Muscle layer of duodenum (tissue), 2 donors: ENCODE measurements around the gene VSTM2L.

Experiments used
- H3K27ac ChIP-seq: one replicate; pipeline ENCODE4 v1.7.0; 2013; ENCODE audit warnings: mild to moderate bottlenecking, low read length
- H3K27me3 ChIP-seq: one replicate; pipeline ENCODE4 v1.7.0; 2013; ENCODE audit warnings: low read depth, mild to moderate bottlenecking, control low read depth, low read length
- H3K36me3 ChIP-seq, 2 donors: one replicate each; pipeline ENCODE4 v1.7.0; 2013; ENCODE audit warnings: low read length in 2 of 2, control low read depth in 1 of 2, mild to moderate bottlenecking in 1 of 2; ENCODE audit not compliant: insufficient read depth in 2 of 2, control insufficient read depth in 1 of 2
- H3K4me1 ChIP-seq, 2 donors: one replicate each; pipeline ENCODE4 v1.7.0; 2013; ENCODE audit warnings: low read length in 2 of 2, mild to moderate bottlenecking in 2 of 2, control low read depth in 1 of 2, moderate library complexity in 1 of 2; ENCODE audit not compliant: insufficient read depth in 2 of 2, control insufficient read depth in 1 of 2
- H3K4me3 ChIP-seq, 2 donors: one replicate each; pipeline ENCODE4 v1.7.0; 2013; ENCODE audit warnings: low read length in 2 of 2, low read depth in 1 of 2, mild to moderate bottlenecking in 1 of 2
- H3K9me3 ChIP-seq, 2 donors: one replicate each; pipeline ENCODE4 v1.7.0; 2013; ENCODE audit warnings: low read length in 2 of 2, control low read depth in 1 of 2, mild to moderate bottlenecking in 1 of 2; ENCODE audit not compliant: control insufficient read depth in 1 of 2
- donor health status: healthy.

Gene VSTM2L

GRCh38 chr20:37977786-37978185 is 74.9 kb downstream of the VSTM2L start:
- H3K4me3 ChIP-seq, result no peak overlapping the region
- H3K4me1 ChIP-seq, result no peaks in the 10 kb centered on the region
- no peaks in the 10 kb centered on the region for H3K9me3 ChIP-seq
- peaks cover 0 to 16% of the 10 kb centered on the region in 2 donors for H3K36me3 ChIP-seq
- H3K27ac ChIP-seq, result no peak overlapping the region
- no peaks in the 10 kb centered on the region for H3K27me3 ChIP-seq

- Histone ChIP-seq H3K27me3 (no peaks in the 10 kb centered on the region), H3K4me1 (no peaks in the 10 kb centered on the region), H3K36me3 (peaks cover 0 to 25% of the 10 kb centered on the region in 2 donors), H3K4me3 (no peak overlapping the region), H3K9me3 (no peaks in the 10 kb centered on the region), H3K27ac (no peak overlapping the region)
These were observed 76.4 kb downstream of the VSTM2L start for GRCh38 chr20:37979021-37979985.

- no peaks in the 10 kb centered on the region for H3K27me3 ChIP-seq
- H3K4me1 ChIP-seq, result no peaks in the 10 kb centered on the region
- no peaks in the 10 kb centered on the region for H3K9me3 ChIP-seq
- peaks cover 0 to 28% of the 10 kb centered on the region in 2 donors for H3K36me3 ChIP-seq
- H3K4me3 ChIP-seq, result no peak overlapping the region
- no peak overlapping the region for H3K27ac ChIP-seq
These were observed 77.5 kb downstream of the VSTM2L start for GRCh38 chr20:37980383-37980782.

- Histone ChIP-seq H3K4me3 (no peak overlapping the region), H3K36me3 (peaks cover 0 to 28% of the 10 kb centered on the region in 2 donors), H3K4me1 (no peaks in the 10 kb centered on the region), H3K27me3 (no peaks in the 10 kb centered on the region), H3K27ac (no peak overlapping the region), H3K9me3 (no peaks in the 10 kb centered on the region)
These were observed 77.9 kb downstream of the VSTM2L start for GRCh38 chr20:37980876-37981275.

GRCh38 chr20:37981568-37981967 is 78.6 kb downstream of the VSTM2L start:
- H3K4me3 ChIP-seq, result no peak overlapping the region

GRCh38 chr20:37983286-37983685 is 80.4 kb downstream of the VSTM2L start:
- Histone ChIP-seq H3K36me3 (peaks cover 0 to 28% of the 10 kb centered on the region in 2 donors), H3K9me3 (no peaks in the 10 kb centered on the region), H3K4me3 (no peak overlapping the region), H3K27me3 (no peaks in the 10 kb centered on the region), H3K27ac (no peak overlapping the region), H3K4me1 (peaks cover 0 to 14% of the 10 kb centered on the region in 2 donors)

More at GRCh38 chr20:37981568-37981967, 78.6 kb downstream of the VSTM2L start:
- peaks cover 0 to 28% of the 10 kb centered on the region in 2 donors for H3K36me3 ChIP-seq
- H3K9me3 ChIP-seq, result no peaks in the 10 kb centered on the region
- H3K27ac ChIP-seq, result no peak overlapping the region
- no peaks in the 10 kb centered on the region for H3K27me3 ChIP-seq
- H3K4me1 ChIP-seq, result peaks cover 0 to 3% of the 10 kb centered on the region in 2 donors

GRCh38 chr20:37984018-37984785 is 81.3 kb downstream of the VSTM2L start:
- Histone ChIP-seq H3K4me1 (peaks cover 0 to 14% of the 10 kb centered on the region in 2 donors), H3K27me3 (no peaks in the 10 kb centered on the region), H3K9me3 (no peaks in the 10 kb centered on the region), H3K4me3 (no peak overlapping the region), H3K36me3 (peaks cover 0 to 35% of the 10 kb centered on the region in 2 donors), H3K27ac (no peak overlapping the region)

- no peaks in the 10 kb centered on the region for H3K9me3 ChIP-seq
- no peak overlapping the region for H3K27ac ChIP-seq
- H3K27me3 ChIP-seq, result no peaks in the 10 kb centered on the region
- H3K4me1 ChIP-seq, result peaks cover 0 to 15% of the 10 kb centered on the region in 2 donors
- peaks cover 0 to 30% of the 10 kb centered on the region in 2 donors for H3K36me3 ChIP-seq
- H3K4me3 ChIP-seq, result no peak overlapping the region
These were observed 83.3 kb downstream of the VSTM2L start for GRCh38 chr20:37986044-37986858.

GRCh38 chr20:37986873-37987601 is 84.1 kb downstream of the VSTM2L start:
- no peaks in the 10 kb centered on the region for H3K9me3 ChIP-seq
- no peak overlapping the region for H3K4me3 ChIP-seq
- no peak overlapping the region for H3K27ac ChIP-seq
- no peaks in the 10 kb centered on the region for H3K27me3 ChIP-seq
- peaks cover 0 to 22% of the 10 kb centered on the region in 2 donors for H3K4me1 ChIP-seq
- peaks cover 0 to 27% of the 10 kb centered on the region in 2 donors for H3K36me3 ChIP-seq

- Histone ChIP-seq H3K27me3 (no peaks in the 10 kb centered on the region), H3K36me3 (peaks cover 0 to 24% of the 10 kb centered on the region in 2 donors), H3K27ac (no peak overlapping the region), H3K4me3 (no peak overlapping the region), H3K4me1 (peaks cover 0 to 25% of the 10 kb centered on the region in 2 donors), H3K9me3 (no peaks in the 10 kb centered on the region)
These were observed 84.8 kb downstream of the VSTM2L start for GRCh38 chr20:37987602-37988290.
